ENCODE results near the gene DYNLRB1. TPM values are rescaled to one million over a fixed set of nuclear protein-coding genes. Genes with fewer than 3 reads are reported as not detected.
"Not testable (repeated sequence)": the region's sequence is repeated elsewhere in the genome, so short reads cannot be mapped to it uniquely, and the experiment has no call there.

DYNLRB1 gene
- polyA plus RNA-seq, 3 donors: 139 to 166 (median 148) TPM

GRCh38 chr20:34495307-34495706 is 20.9 kb upstream of the DYNLRB1 start:
- H3K36me3 ChIP-seq (replicated peaks in 1 of 2; ENCODE audit: control insufficient read depth in 1 of 2, insufficient read depth in 2 of 2, low read length in 2 of 2): peaks cover 67 to 91% of the 10 kb centered on the region in 2 donors
- Mint-ChIP-seq H3K36me3 (peaks cover 69 to 84% of the 10 kb centered on the region in 2 donors), H3K27me3 (ENCODE audit: low read depth in 3 of 3) (no peaks in the 10 kb centered on the region), H3K27ac (no peak overlapping the region), H3K9me3 (peaks cover 0 to 11% (median 3%) of the 10 kb centered on the region in 7 donors), H3K4me3 (no peak overlapping the region), H3K4me1 (no peaks in the 10 kb centered on the region)
- H3K9me3 ChIP-seq (replicated peaks in 1 of 2; ENCODE audit: control insufficient read depth in 1 of 2, insufficient read depth in 1 of 2, low read length in 2 of 2): no peaks in the 10 kb centered on the region
- H3K9ac ChIP-seq (ENCODE audit: insufficient read depth, low read length, poor library complexity, severe bottlenecking): no peak overlapping the region
- H2AFZ ChIP-seq (ENCODE audit: insufficient read depth, low read depth, low read length, poor library complexity, severe bottlenecking): no peak overlapping the region
- WGBS (ENCODE audit: insufficient coverage): no CpG with 5 or more reads among the region's 7 CpGs
- peaks cover 53% of the 10 kb centered on the region for H4K20me1 ChIP-seq (ENCODE audit: insufficient read depth, low read length)
- H3K79me2 ChIP-seq (ENCODE audit: insufficient read depth, low read length): no peaks in the 10 kb centered on the region
- H3K27ac ChIP-seq (ENCODE audit: low read depth in 1 of 2, low read length in 2 of 2): no peak overlapping the region
- no peaks in the 10 kb centered on the region for H3K27me3 ChIP-seq (ENCODE audit: control insufficient read depth in 2 of 2, insufficient read depth in 2 of 2, low read length in 2 of 2)
- no peaks in the 10 kb centered on the region for H3K4me1 ChIP-seq (ENCODE audit: control insufficient read depth in 1 of 2, insufficient read depth in 2 of 2, low read length in 2 of 2)
- TF ChIP-seq CTCF (IDR thresholded peaks at IDR 0.05): no peak
- no peak for DNase-seq
- intact Hi-C loops (cut with micrococcal nuclease): no loop called here
- no peak overlapping the region for H3K4me2 ChIP-seq (replicated peaks; ENCODE audit: extremely low read depth, low read length, poor library complexity, severe bottlenecking)
- H3K4me3 ChIP-seq (replicated peaks in 1 of 3; ENCODE audit: low read depth in 2 of 3, low read length in 3 of 3): no peak overlapping the region

- H2AFZ ChIP-seq (ENCODE audit: insufficient read depth, low read depth, low read length, poor library complexity, severe bottlenecking): no peak overlapping the region
- H3K79me2 ChIP-seq (ENCODE audit: insufficient read depth, low read length): no peaks in the 10 kb centered on the region
- H3K27me3 ChIP-seq (ENCODE audit: control insufficient read depth in 2 of 2, insufficient read depth in 2 of 2, low read length in 2 of 2): no peaks in the 10 kb centered on the region
- H3K4me1 ChIP-seq (ENCODE audit: control insufficient read depth in 1 of 2, insufficient read depth in 2 of 2, low read length in 2 of 2): no peaks in the 10 kb centered on the region
- TF ChIP-seq CTCF (IDR thresholded peaks at IDR 0.05): no peak
- peaks cover 68 to 91% of the 10 kb centered on the region in 2 donors for H3K36me3 ChIP-seq (replicated peaks in 1 of 2; ENCODE audit: control insufficient read depth in 1 of 2, insufficient read depth in 2 of 2, low read length in 2 of 2)
- no peaks in the 10 kb centered on the region for H3K9me3 ChIP-seq (replicated peaks in 1 of 2; ENCODE audit: control insufficient read depth in 1 of 2, insufficient read depth in 1 of 2, low read length in 2 of 2)
- H3K4me3 Mint-ChIP-seq: no peak overlapping the region
- peaks cover 58% of the 10 kb centered on the region for H4K20me1 ChIP-seq (ENCODE audit: insufficient read depth, low read length)
- no peaks in the 10 kb centered on the region for H3K4me1 Mint-ChIP-seq
- H3K4me2 ChIP-seq (replicated peaks; ENCODE audit: extremely low read depth, low read length, poor library complexity, severe bottlenecking): no peak overlapping the region
- H3K36me3 Mint-ChIP-seq: peaks cover 70 to 85% of the 10 kb centered on the region in 2 donors
- no peak for DNase-seq
- no peak overlapping the region for H3K27ac Mint-ChIP-seq
- H3K27ac ChIP-seq (ENCODE audit: low read depth in 1 of 2, low read length in 2 of 2): no peak overlapping the region
- peaks cover 0 to 14% (median 5%) of the 10 kb centered on the region in 7 donors for H3K9me3 Mint-ChIP-seq
- no peaks in the 10 kb centered on the region for H3K27me3 Mint-ChIP-seq (ENCODE audit: low read depth in 3 of 3)
- WGBS (ENCODE audit: insufficient coverage): no CpG with 5 or more reads among the region's 1 CpG
- H3K4me3 ChIP-seq (replicated peaks in 1 of 3; ENCODE audit: low read depth in 2 of 3, low read length in 3 of 3): no peak overlapping the region
- intact Hi-C loops (cut with micrococcal nuclease): no loop called here
- H3K9ac ChIP-seq (ENCODE audit: insufficient read depth, low read length, poor library complexity, severe bottlenecking): no peak overlapping the region
These were observed 20.3 kb upstream of the DYNLRB1 start for GRCh38 chr20:34495916-34496315.

GRCh38 chr20:34497596-34497995 is 18.6 kb upstream of the DYNLRB1 start:
- H3K9me3 ChIP-seq (replicated peaks in 1 of 2; ENCODE audit: control insufficient read depth in 1 of 2, insufficient read depth in 1 of 2, low read length in 2 of 2); H3K4me1 ChIP-seq (ENCODE audit: control insufficient read depth in 1 of 2, insufficient read depth in 2 of 2, low read length in 2 of 2); H3K4me2 ChIP-seq (replicated peaks; ENCODE audit: extremely low read depth, low read length, poor library complexity, severe bottlenecking); DNase-seq; H3K27ac Mint-ChIP-seq; H3K4me3 ChIP-seq (replicated peaks in 1 of 3; ENCODE audit: low read depth in 2 of 3, low read length in 3 of 3); H3K9ac ChIP-seq (ENCODE audit: insufficient read depth, low read length, poor library complexity, severe bottlenecking); intact Hi-C loops (cut with micrococcal nuclease); H3K79me2 ChIP-seq (ENCODE audit: insufficient read depth, low read length); H3K27me3 Mint-ChIP-seq (ENCODE audit: low read depth in 3 of 3); H2AFZ ChIP-seq (ENCODE audit: insufficient read depth, low read depth, low read length, poor library complexity, severe bottlenecking); H3K4me3 Mint-ChIP-seq; H3K27me3 ChIP-seq (ENCODE audit: control insufficient read depth in 2 of 2, insufficient read depth in 2 of 2, low read length in 2 of 2); H3K27ac ChIP-seq (ENCODE audit: low read depth in 1 of 2, low read length in 2 of 2); H3K4me1 Mint-ChIP-seq: not testable (repeated sequence)
- H3K9me3 Mint-ChIP-seq: peaks cover 0 to 14% (median 5%) of the 10 kb centered on the region in 7 donors
- 100% methylated on average over 3 of the region's 6 CpGs for WGBS (ENCODE audit: insufficient coverage)
- H3K36me3 Mint-ChIP-seq: peaks cover 69 to 86% of the 10 kb centered on the region in 2 donors
- H4K20me1 ChIP-seq (ENCODE audit: insufficient read depth, low read length): peaks cover 53% of the 10 kb centered on the region
- peaks cover 57 to 87% of the 10 kb centered on the region in 2 donors for H3K36me3 ChIP-seq (replicated peaks in 1 of 2; ENCODE audit: control insufficient read depth in 1 of 2, insufficient read depth in 2 of 2, low read length in 2 of 2)
